Measurements from ENCODE around the gene LDLR.
"Not testable (repeated sequence)": the region's sequence is repeated elsewhere in the genome, so short reads cannot be mapped to it uniquely, and the experiment has no call there.

Gene LDLR

GRCh38 chr19:11088506-11089253 is 583 bp upstream of the LDLR start:
- H3K27ac ChIP-seq (ENCODE audit: low read depth, low read length): peak overlapping the region; percentile 91
- H3K27me3 ChIP-seq (ENCODE audit: low read length): no peaks in the 10 kb centered on the region
- H2AFZ ChIP-seq (ENCODE audit: low read depth, low read length, severe bottlenecking): no peak overlapping the region
- TF ChIP-seq CTCF (IDR thresholded peaks at IDR 0.05; ENCODE audit: insufficient read depth, low read length, poor library complexity, severe bottlenecking) (no peak), EZH2phosphoT487 (conservative IDR thresholded peaks at IDR 0.05; ENCODE audit: low read length) (no peak)
- peak overlapping the region; percentile 57 for H3K4me2 ChIP-seq (ENCODE audit: low read depth, low read length, poor library complexity, severe bottlenecking)
- H3K9me2 ChIP-seq (replicated peaks; ENCODE audit: insufficient read depth, low read length): no peaks in the 10 kb centered on the region
- H3K36me3 ChIP-seq (ENCODE audit: low read length): 0 out of 2 replicates have a peak, but pooled peaks cover 4% of the 10 kb centered on the region
- peak overlapping the region; percentile 83 for H3K9ac ChIP-seq (ENCODE audit: low read length)
- H3K4me3 ChIP-seq (ENCODE audit: insufficient read depth, low read length, poor library complexity, severe bottlenecking): peak overlapping the region; percentile 73
- peaks cover 9% of the 10 kb centered on the region; the same call in 1 of the 2 replicates for H3F3A ChIP-seq (ENCODE audit: insufficient read depth)
- H3K9me3 ChIP-seq (ENCODE audit: insufficient read depth, low read length): no peaks in the 10 kb centered on the region
- peaks cover 32% of the 10 kb centered on the region for H3K79me2 ChIP-seq (ENCODE audit: insufficient read depth, low read length)
- peaks cover 11% of the 10 kb centered on the region; the same call in 1 of the 2 replicates for H4K20me1 ChIP-seq (ENCODE audit: low read depth, low read length)

GRCh38 chr19:11090014-11090263 is 676 bp downstream of the LDLR start:
- Histone ChIP-seq H3K27ac (ENCODE audit: low read depth, low read length) (peak overlapping the region; percentile 91), H4K20me1 (ENCODE audit: low read depth, low read length) (peaks cover 19% of the 10 kb centered on the region; the same call in 1 of the 2 replicates), H3K79me2 (ENCODE audit: insufficient read depth, low read length) (peaks cover 45% of the 10 kb centered on the region), H3K4me3 (ENCODE audit: insufficient read depth, low read length, poor library complexity, severe bottlenecking) (peak overlapping the region; percentile 73), H3K9ac (ENCODE audit: low read length) (peak overlapping the region; percentile 83), H3K4me2 (ENCODE audit: low read depth, low read length, poor library complexity, severe bottlenecking) (peak overlapping the region; percentile 57)
- not testable (repeated sequence) for H3F3A ChIP-seq (ENCODE audit: insufficient read depth); H3K36me3 ChIP-seq (ENCODE audit: low read length); H3K9me3 ChIP-seq (ENCODE audit: insufficient read depth, low read length); H2AFZ ChIP-seq (ENCODE audit: low read depth, low read length, severe bottlenecking); H3K27me3 ChIP-seq (ENCODE audit: low read length); H3K9me2 ChIP-seq (replicated peaks; ENCODE audit: insufficient read depth, low read length)

- peaks cover 50% of the 10 kb centered on the region for H3K79me2 ChIP-seq (ENCODE audit: insufficient read depth, low read length)
Observed at GRCh38 chr19:11090264-11090996, 1.2 kb downstream of the LDLR start.

More at GRCh38 chr19:11090264-11090996, 1.2 kb downstream of the LDLR start:
- Histone ChIP-seq H3K9ac (ENCODE audit: low read length) (peak overlapping the region; percentile 83), H3K27ac (ENCODE audit: low read depth, low read length) (peak overlapping the region; percentile 91), H3K27me3 (ENCODE audit: low read length) (no peaks in the 10 kb centered on the region), H4K20me1 (ENCODE audit: low read depth, low read length) (peaks cover 21% of the 10 kb centered on the region; the same call in 1 of the 2 replicates), H3K4me3 (ENCODE audit: insufficient read depth, low read length, poor library complexity, severe bottlenecking) (peak overlapping the region; percentile 73), H2AFZ (ENCODE audit: low read depth, low read length, severe bottlenecking) (no peak overlapping the region), H3K9me2 (replicated peaks; ENCODE audit: insufficient read depth, low read length) (no peaks in the 10 kb centered on the region), H3K9me3 (ENCODE audit: insufficient read depth, low read length) (no peaks in the 10 kb centered on the region), H3F3A (ENCODE audit: insufficient read depth) (peaks cover 9% of the 10 kb centered on the region; the same call in 1 of the 2 replicates), H3K36me3 (ENCODE audit: low read length) (0 out of 2 replicates have a peak, but pooled peaks cover 4% of the 10 kb centered on the region), H3K4me2 (ENCODE audit: low read depth, low read length, poor library complexity, severe bottlenecking) (peak overlapping the region; percentile 93)
- TF ChIP-seq EZH2phosphoT487 (conservative IDR thresholded peaks at IDR 0.05; ENCODE audit: low read length) (no peak), CTCF (IDR thresholded peaks at IDR 0.05; ENCODE audit: insufficient read depth, low read length, poor library complexity, severe bottlenecking) (no peak)

Measured in SU-DHL-6 (cell line).